Liver (tissue), 9 donors: ENCODE measurements around the gene FAXC. TPM values are rescaled to one million over a fixed set of nuclear protein-coding genes. Genes with fewer than 3 reads are reported as not detected.

Experiments
- DNase-seq: peaks from one replicate; pipeline ENCODE4 v3.0.0-alpha.2; 2017; ENCODE audit warnings: low spot score
- H3K27ac ChIP-seq, 2 donors: one replicate each; pipeline ENCODE4 v1.7.0; 2013; ENCODE audit warnings: inconsistent platforms in 2 of 2, low read length in 2 of 2, control low read depth in 1 of 2, low read depth in 1 of 2, mild to moderate bottlenecking in 1 of 2
- H3K27me3 ChIP-seq, 4 donors: one replicate each; pipeline versions ENCODE4 v1.6.1 to v1.7.0; 2013; ENCODE audit warnings: low read length in 3 of 4, inconsistent platforms in 1 of 4, mild to moderate bottlenecking in 1 of 4, moderate library complexity in 1 of 4; ENCODE audit not compliant: control insufficient read depth in 4 of 4, insufficient read depth in 4 of 4
- H3K36me3 ChIP-seq, 4 donors: one replicate each; pipeline versions ENCODE4 v1.6.1 to v1.7.0; 2013; ENCODE audit warnings: low read length in 3 of 4, mild to moderate bottlenecking in 3 of 4, low read depth in 1 of 4, moderate library complexity in 1 of 4; ENCODE audit not compliant: control insufficient read depth in 4 of 4, insufficient read depth in 3 of 4
- H3K4me1 ChIP-seq, 4 donors: one replicate each; pipeline versions ENCODE4 v1.6.1 to v1.7.0; 2013; ENCODE audit warnings: low read length in 3 of 4, mild to moderate bottlenecking in 3 of 4, moderate library complexity in 1 of 4; ENCODE audit not compliant: control insufficient read depth in 4 of 4, insufficient read depth in 4 of 4
- H3K4me3 ChIP-seq, 3 donors: one replicate each; pipeline versions ENCODE4 v1.6.1 to v1.7.0; 2013; ENCODE audit warnings: low read length in 3 of 3, control low read depth in 1 of 3, low read depth in 1 of 3, mild to moderate bottlenecking in 1 of 3
- H3K9ac ChIP-seq, 2 donors: one replicate each; pipeline ENCODE4 v1.7.0; 2013; ENCODE audit warnings: low read length in 2 of 2, mild to moderate bottlenecking in 2 of 2, moderate library complexity in 2 of 2, control low read depth in 1 of 2, low read depth in 1 of 2
- H3K9me3 ChIP-seq, 4 donors: one replicate each; pipeline versions ENCODE4 v1.6.1 to v1.7.0; 2013; ENCODE audit warnings: low read length in 3 of 4; ENCODE audit not compliant: control insufficient read depth in 4 of 4
- CTCF ChIP-seq: fragments of 150-350 bp; IDR thresholded peaks from 2 replicates; pipeline ENCODE4 v1.5.1; 2017; ENCODE audit warnings: improper control_type of control experiment, low read depth, low read length; ENCODE audit not compliant: missing input control
- EGR1 ChIP-seq, 2 donors: IDR thresholded peaks; 2 replicates each; pipeline ENCODE4 v1.6.1; 2016 to 2018; ENCODE audit warnings: antibody characterized with exemption in 2 of 2, low read depth in 2 of 2
- FOXA1 ChIP-seq: IDR thresholded peaks from 2 replicates; pipeline ENCODE4 v1.6.1; 2016; ENCODE audit warnings: antibody characterized with exemption
- FOXA2 ChIP-seq: IDR thresholded peaks from 2 replicates; pipeline ENCODE4 v1.6.1; 2016; ENCODE audit warnings: antibody characterized with exemption
- GABPA ChIP-seq, 2 donors: IDR thresholded peaks in 1 of 2; conservative IDR thresholded peaks in 1 of 2; 2 replicates each; pipeline ENCODE4 v1.6.1; 2016; ENCODE audit warnings: antibody characterized with exemption in 2 of 2, mild to moderate bottlenecking in 1 of 2, moderate library complexity in 1 of 2
- HNF4A ChIP-seq, 2 donors: conservative IDR thresholded peaks; 2 replicates each; pipeline ENCODE4 v1.6.1; 2016; ENCODE audit warnings: antibody characterized with exemption in 2 of 2, mild to moderate bottlenecking in 2 of 2
- HNF4G ChIP-seq: IDR thresholded peaks from 2 replicates; pipeline ENCODE4 v1.6.1; 2016; ENCODE audit warnings: antibody characterized with exemption
- JUND ChIP-seq, 2 donors: IDR thresholded peaks; 2 replicates each; pipeline ENCODE4 v1.6.1; 2016; ENCODE audit warnings: antibody characterized with exemption in 2 of 2
- MAX ChIP-seq: IDR thresholded peaks from 2 replicates; pipeline ENCODE4 v1.6.1; 2016; ENCODE audit warnings: antibody characterized with exemption
- NR2F2 ChIP-seq: IDR thresholded peaks from 2 replicates; pipeline ENCODE4 v1.6.1; 2016; ENCODE audit warnings: antibody characterized with exemption
- RAD21 ChIP-seq, 2 donors: IDR thresholded peaks; 2 replicates each; pipeline ENCODE4 v1.6.1; 2016; ENCODE audit warnings: antibody characterized with exemption in 2 of 2, mild to moderate bottlenecking in 2 of 2
- REST ChIP-seq: IDR thresholded peaks from 2 replicates; pipeline ENCODE4 v1.6.1; 2016; ENCODE audit warnings: antibody characterized with exemption, mild to moderate bottlenecking
- RXRA ChIP-seq, 2 donors: IDR thresholded peaks; 2 replicates each; pipeline ENCODE4 v1.6.1; 2017 to 2018; ENCODE audit warnings: antibody characterized with exemption in 2 of 2, mild to moderate bottlenecking in 1 of 2
- SP1 ChIP-seq: IDR thresholded peaks from 2 replicates; pipeline ENCODE4 v1.6.1; 2018; ENCODE audit warnings: antibody characterized with exemption, mild to moderate bottlenecking
- TAF1 ChIP-seq: conservative IDR thresholded peaks from 2 replicates; pipeline ENCODE4 v1.6.1; 2016; ENCODE audit warnings: antibody characterized with exemption, mild to moderate bottlenecking
- YY1 ChIP-seq: IDR thresholded peaks from 2 replicates; pipeline ENCODE4 v1.6.1; 2016; ENCODE audit warnings: antibody characterized with exemption, mild to moderate bottlenecking
- WGBS: extraction: QIAGEN DNeasy Blood & Tissue Kit; methylation state at CpG from one replicate; pipeline ENCODE4 v1.1.7; 2013; 5-methylcytosine and 5-hydroxymethylcytosine counted together
- polyA plus RNA-seq, 2 donors: library from polyadenylated mRNA; stranded (reverse) in 1 of 2; unstranded in 1 of 2; fragments of 200-250 nt in 1 of 2; fragments of >200 nt in 1 of 2; fragmentation: Nextera tagmentation in 1 of 2; extraction: Ambion mirVana in 1 of 2; gene quantifications; one replicate each; pipeline versions ENCODE4 v1.2.1 to v1.2.3, GENCODE V29; 2013 to 2015
- total RNA-seq, 2 donors: library from RNA; depleted of rRNA; stranded (reverse); fragments of >200 nt; gene quantifications; one replicate each; pipeline ENCODE4 v1.2.3, GENCODE V29; 2014
- TF ChIP-seq, protein P1 (sequence below): IDR thresholded peaks from 2 replicates; pipeline ENCODE4 v1.6.1; 2016; ENCODE audit warnings: antibody characterized with exemption
- TF ChIP-seq, protein P2 (sequence below): IDR thresholded peaks from 2 replicates; pipeline ENCODE4 v1.6.1; 2016; ENCODE audit warnings: antibody characterized with exemption
- donor health status: healthy.
- donor health status: healthy.
- donor health status: healthy.
- donor health status: healthy.
- donor health status: healthy.

FAXC gene
- total and polyA plus RNA-seq, 4 donors, result under 0.01 to 0.14 TPM; not detected in 2

DNA sequence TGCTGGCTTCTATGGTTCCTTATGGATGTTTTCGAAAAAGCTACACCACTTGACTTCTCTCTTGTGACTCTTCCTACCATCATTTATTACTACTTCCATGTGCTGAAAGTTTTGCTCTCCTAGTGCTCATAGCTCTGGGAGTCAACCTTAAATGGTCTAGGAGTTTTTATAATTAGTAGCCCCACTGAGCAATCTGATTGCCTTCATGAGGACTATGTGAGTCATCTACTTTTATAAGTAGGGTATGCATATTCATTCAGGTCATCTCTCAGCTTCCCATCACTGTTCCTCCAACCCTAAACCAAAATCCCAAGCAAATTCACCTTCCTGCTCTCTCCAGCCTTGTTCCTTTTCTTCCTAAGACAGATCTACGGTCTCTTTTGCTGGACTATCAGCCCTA, 17.4 kb upstream of the FAXC start:
- H3K4me3 ChIP-seq, result no peak overlapping the region
- WGBS, result 98% methylated on average over 2 of the region's 2 CpGs

GRCh38 chr6:99364026-99364425, 14.6 kb upstream of the FAXC start:
- TF ChIP-seq RAD21 (IDR thresholded peaks at IDR 0.05) (no peak), JUND (IDR thresholded peaks at IDR 0.05) (no peak)
- DNase-seq, result no peak
- WGBS, result 83% methylated on average over 5 of the region's 5 CpGs

More for the DNA sequence above, 17.4 kb upstream of the FAXC start:
- Histone ChIP-seq H3K9ac (no peak overlapping the region), H3K27ac (no peak overlapping the region), H3K36me3 (no peaks in the 10 kb centered on the region), H3K9me3 (no peaks in the 10 kb centered on the region), H3K4me1 (no peaks in the 10 kb centered on the region), H3K27me3 (no peaks in the 10 kb centered on the region)
- TF ChIP-seq MAX, result no peak
- DNase-seq, result no peak

DNA sequence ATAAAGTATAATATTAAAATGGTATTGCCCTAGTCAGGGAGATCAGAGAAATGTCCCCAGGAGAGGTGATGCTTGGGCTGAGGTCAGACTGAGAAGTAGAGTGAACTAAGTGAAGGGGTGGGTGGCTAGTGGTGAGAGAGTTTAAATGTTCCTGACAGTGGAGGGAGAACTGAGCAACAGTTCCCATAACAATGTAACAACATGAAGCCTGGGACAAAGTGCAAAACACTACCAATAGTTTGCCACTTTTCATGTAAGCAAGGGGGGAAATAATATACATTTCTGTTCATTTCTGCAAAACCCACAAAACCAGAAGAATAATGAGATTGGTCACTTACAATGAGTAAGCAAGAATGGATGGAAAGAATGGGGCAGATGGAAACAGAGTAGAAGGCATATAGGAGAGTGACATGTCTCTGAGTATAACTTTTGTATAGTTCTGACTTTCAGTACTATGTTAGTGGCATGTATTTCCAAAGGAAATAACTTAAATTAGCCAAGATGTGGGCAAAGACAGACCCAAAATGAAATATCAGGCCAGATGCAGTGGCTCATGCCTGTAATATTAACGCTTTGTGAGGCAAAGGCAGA, 13.3 kb upstream of the FAXC start:
- Histone ChIP-seq H3K4me3 (no peak overlapping the region), H3K27ac (no peak overlapping the region), H3K9ac (no peak overlapping the region), H3K36me3 (no peaks in the 10 kb centered on the region), H3K4me1 (no peaks in the 10 kb centered on the region), H3K27me3 (no peaks in the 10 kb centered on the region), H3K9me3 (no peaks in the 10 kb centered on the region)
- TF ChIP-seq, protein P1, sequence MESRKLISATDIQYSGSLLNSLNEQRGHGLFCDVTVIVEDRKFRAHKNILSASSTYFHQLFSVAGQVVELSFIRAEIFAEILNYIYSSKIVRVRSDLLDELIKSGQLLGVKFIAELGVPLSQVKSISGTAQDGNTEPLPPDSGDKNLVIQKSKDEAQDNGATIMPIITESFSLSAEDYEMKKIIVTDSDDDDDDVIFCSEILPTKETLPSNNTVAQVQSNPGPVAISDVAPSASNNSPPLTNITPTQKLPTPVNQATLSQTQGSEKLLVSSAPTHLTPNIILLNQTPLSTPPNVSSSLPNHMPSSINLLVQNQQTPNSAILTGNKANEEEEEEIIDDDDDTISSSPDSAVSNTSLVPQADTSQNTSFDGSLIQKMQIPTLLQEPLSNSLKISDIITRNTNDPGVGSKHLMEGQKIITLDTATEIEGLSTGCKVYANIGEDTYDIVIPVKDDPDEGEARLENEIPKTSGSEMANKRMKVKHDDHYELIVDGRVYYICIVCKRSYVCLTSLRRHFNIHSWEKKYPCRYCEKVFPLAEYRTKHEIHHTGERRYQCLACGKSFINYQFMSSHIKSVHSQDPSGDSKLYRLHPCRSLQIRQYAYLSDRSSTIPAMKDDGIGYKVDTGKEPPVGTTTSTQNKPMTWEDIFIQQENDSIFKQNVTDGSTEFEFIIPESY, result no peak
- TF ChIP-seq GABPA (IDR thresholded peaks at IDR 0.05 in 1 of 2, conservative IDR thresholded peaks at IDR 0.05 in 1 of 2) (no peak), FOXA2 (no peak), NR2F2 (no peak), HNF4A (conservative IDR thresholded peaks at IDR 0.05) (no peak), REST (no peak), EGR1 (IDR thresholded peaks at IDR 0.05; ENCODE audit: low read depth in 2 of 2) (no peak), MAX (no peak), HNF4G (no peak), FOXA1 (no peak), RAD21 (IDR thresholded peaks at IDR 0.05) (no peak), TAF1 (no peak), JUND (IDR thresholded peaks at IDR 0.05) (no peak), YY1 (no peak), CTCF (no peak), RXRA (IDR thresholded peaks at IDR 0.05) (no peak), SP1 (no peak)
- TF ChIP-seq, protein P2, sequence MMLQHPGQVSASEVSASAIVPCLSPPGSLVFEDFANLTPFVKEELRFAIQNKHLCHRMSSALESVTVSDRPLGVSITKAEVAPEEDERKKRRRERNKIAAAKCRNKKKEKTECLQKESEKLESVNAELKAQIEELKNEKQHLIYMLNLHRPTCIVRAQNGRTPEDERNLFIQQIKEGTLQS, result no peak
- DNase-seq, result no peak
- 95% methylated on average over 1 of the region's 1 CpG for WGBS

More at GRCh38 chr6:99364026-99364425, 14.6 kb upstream of the FAXC start:
- no peaks in the 10 kb centered on the region for H3K4me1 ChIP-seq
- H3K27me3 ChIP-seq, result no peaks in the 10 kb centered on the region
- H3K9me3 ChIP-seq, result no peaks in the 10 kb centered on the region
- no peak overlapping the region for H3K27ac ChIP-seq
- H3K4me3 ChIP-seq, result no peak overlapping the region
- H3K9ac ChIP-seq, result no peak overlapping the region
- H3K36me3 ChIP-seq, result no peaks in the 10 kb centered on the region
